ENCODE measurements around the gene NANS.

The NANS gene

DNA sequence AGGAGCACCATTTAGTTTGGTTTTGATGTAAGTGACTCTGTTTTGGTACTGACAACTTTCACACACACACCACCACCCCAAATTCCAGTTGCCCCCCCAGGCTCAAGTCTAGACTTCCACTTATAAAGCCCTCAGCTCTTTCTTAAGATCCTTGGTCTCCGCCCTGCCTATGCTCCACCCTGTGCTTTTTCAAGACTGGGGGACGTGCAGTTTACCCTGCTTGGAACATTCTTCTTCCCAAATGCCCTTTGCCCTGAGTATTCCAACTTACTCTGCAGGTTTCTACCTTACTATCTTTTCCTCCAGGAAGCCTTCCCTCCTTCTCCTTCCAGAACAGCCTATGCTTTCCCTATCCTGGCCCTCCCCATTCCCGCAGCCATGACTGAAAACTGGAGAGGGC, 63.9 kb downstream of the NANS start:
- no peak for TF ChIP-seq GATA2 (IDR thresholded peaks at IDR 0.05; ENCODE audit: low read depth, low read length)
- no peak for TF ChIP-seq GATA3 (IDR thresholded peaks at IDR 0.05; ENCODE audit: low read depth, low read length)

DNA sequence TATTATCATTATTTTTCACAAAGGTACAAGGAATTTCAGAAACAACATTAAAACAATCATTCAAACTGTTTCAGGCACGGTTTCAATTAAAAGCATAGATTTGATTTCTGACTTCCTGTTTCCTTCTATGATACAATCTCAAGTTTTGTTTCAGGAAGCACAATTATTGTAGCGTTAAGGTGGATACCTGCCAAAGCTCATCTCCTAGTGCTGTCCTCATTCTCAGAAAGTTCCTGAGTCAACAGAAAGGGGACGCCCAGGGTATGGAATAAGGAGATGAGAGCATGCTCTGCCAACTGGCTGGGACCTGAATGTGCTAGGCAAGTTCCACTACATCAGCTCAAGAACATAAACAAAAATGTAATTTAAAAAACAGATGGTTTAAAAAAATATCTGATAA, 64.5 kb downstream of the NANS start:
- TF ChIP-seq GATA3 (IDR thresholded peaks at IDR 0.05; ENCODE audit: low read depth, low read length), result no peak
- no peak for TF ChIP-seq GATA2 (IDR thresholded peaks at IDR 0.05; ENCODE audit: low read depth, low read length)

DNA sequence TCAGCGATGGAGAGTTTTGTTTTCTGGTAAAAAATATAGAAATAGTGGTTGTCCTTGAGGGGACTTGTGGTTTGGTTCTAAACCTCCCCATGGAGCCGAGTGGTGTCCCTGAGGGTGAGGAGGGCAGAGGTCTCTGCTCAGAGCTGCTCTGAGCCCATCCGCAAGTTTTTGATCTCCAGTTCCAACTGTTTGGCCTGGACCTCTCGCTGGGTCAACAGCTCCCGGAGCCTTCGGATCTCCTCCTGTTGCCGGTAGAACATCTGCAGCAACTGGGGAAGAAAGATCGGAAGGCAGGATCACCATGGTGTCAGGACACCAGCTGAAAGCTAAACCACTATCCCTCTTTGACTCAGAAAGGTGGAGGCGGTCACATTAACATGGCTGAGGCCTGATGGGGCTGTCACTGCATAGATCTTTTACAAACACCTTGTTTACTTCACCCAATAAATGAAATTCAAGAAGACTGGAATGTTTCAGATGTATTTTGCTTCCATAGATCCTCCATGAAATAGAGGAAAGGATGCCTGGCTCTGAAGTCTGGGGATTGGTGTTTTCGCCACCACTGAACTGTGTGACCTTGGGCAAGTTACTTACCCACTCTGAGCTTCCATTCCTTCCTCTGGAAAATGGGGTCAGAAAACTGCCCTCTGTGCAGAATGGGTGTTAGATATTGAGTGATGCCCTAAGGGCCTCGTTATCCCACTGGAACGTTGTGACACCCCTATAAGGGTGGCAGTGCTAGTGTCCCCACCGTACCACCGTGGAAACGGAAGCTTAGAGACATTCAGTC, 68.3 kb downstream of the NANS start:
- TF ChIP-seq GATA2 (IDR thresholded peaks at IDR 0.05; ENCODE audit: low read depth, low read length), result no peak

DNA sequence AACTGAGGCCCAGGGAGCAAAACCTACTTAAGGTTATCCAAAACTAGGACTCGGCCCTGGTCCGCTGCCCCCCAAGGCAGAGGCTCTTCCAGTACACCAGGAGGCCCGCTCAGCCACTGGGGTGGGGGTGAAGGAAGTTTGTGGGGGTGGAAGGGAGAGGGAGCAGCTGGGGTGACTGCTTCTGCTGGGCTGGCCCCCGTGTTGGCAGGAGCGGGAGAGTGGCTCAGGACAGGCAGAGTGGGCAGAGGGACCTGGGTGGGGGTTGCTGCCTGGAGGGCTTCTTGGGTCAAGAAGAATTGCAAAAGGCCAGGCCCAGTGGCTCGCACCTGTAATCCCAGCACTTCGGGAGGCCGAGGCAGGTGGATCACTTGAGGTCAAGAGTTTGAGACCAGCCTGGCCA, 70.7 kb downstream of the NANS start:
- TF ChIP-seq GATA2 (IDR thresholded peaks at IDR 0.05; ENCODE audit: low read depth, low read length), result no peak
- no peak for TF ChIP-seq GATA3 (IDR thresholded peaks at IDR 0.05; ENCODE audit: low read depth, low read length)

DNA sequence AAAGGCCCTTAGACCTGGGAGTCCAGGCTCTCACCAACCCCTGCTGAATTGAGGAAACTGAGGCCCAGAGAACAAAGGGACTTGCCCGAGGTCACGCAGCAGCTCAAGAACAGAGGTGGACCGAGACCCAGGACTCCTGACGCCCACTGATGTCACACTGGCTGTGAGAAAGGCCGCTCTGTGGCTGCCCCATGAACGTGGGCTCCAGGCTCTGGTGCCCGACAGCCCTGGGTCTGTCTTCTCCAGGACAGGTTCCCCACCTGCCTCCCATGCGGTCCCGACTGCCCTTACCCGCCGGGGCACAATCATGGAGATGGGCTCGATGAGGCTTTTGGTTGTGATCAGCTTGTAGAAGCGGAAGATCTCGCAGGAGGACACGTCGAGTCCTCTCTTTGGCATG, 71.8 kb downstream of the NANS start:
- TF ChIP-seq GATA2 (IDR thresholded peaks at IDR 0.05; ENCODE audit: low read depth, low read length), result no peak
- TF ChIP-seq GATA3 (IDR thresholded peaks at IDR 0.05; ENCODE audit: low read depth, low read length), result no peak

DNA sequence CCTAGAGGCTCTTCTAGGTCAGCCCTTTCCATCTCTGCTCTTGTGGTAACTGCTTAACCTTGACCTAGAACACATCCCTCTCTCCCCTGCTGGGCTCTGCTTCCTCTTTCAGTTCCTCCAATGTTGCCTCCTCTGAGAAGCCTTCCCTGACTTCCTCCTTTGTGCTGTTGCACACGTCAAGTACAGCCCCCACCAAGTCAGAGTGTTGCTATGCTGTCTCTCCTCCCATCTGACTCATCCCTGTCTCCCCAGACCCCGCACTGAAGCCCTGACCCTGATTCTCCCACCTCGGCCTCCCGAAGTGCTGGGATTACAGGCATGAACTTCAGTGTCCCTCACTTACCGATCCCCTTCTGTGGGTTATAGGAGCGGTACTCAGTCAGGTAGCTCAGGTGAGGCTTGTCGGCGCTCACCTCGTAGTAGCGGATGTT, 72.9 kb downstream of the NANS start:
- TF ChIP-seq GATA3 (IDR thresholded peaks at IDR 0.05; ENCODE audit: low read depth, low read length) (no peak), GATA2 (IDR thresholded peaks at IDR 0.05; ENCODE audit: low read depth, low read length) (no peak)

DNA sequence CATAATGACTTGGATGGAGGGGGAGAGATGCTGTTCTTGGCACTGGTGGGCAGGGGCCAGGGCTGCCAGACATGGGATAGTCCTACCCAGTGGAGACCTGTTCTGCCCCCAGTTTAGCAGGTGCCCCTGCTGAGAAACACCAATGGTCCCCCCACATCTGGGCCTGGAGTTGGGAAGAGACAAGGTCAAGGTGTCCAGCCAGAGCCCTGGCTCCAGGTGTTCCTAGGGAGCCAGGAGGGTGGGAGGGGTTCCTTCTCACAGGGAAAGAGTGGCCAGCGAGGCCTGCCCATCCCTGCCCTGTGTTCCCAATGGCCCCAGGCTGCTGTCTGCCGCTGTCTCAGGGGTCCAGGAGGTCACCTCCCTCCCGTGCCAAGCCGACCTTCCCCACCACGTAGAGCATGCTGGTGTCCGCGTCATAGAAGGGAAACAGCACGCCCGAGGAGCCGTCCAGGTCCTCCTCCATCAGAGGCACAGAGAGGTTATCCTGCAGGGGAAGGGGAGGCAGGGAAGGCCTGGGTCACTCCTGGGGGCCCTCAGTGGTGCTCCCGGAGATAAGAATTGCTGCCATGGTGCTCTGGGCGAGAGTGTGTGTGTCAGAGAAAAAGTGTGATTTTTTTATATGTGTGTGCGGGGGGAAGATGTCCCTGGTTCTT, 74.2 kb downstream of the NANS start:
- no peak for TF ChIP-seq GATA3 (IDR thresholded peaks at IDR 0.05; ENCODE audit: low read depth, low read length)
- no peak for TF ChIP-seq GATA2 (IDR thresholded peaks at IDR 0.05; ENCODE audit: low read depth, low read length)

DNA sequence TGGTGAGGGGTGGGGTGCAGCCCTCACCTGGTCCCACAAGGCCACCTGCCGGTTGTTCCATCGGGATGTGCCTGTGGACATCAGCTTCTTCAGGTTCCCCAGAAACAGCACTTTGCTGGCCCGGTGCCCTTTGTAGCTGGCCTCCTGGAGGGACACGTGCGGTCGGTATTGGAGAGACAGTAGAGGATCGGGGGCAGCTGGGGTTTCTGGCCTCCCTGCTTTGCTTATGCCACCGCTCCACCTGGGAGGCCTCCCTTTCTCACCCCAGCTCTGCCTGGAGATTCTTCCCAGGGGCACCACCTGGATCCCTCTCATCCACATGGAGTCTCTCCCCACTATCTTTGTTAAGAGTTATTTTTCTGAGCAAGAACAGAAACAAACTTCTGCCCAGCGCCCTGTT, 75.6 kb downstream of the NANS start:
- TF ChIP-seq GATA3 (IDR thresholded peaks at IDR 0.05; ENCODE audit: low read depth, low read length) (no peak), GATA2 (IDR thresholded peaks at IDR 0.05; ENCODE audit: low read depth, low read length) (no peak)

All from SH-SY5Y (cell line).